ENCODE measurements around the gene FCSK. TPM values are rescaled to one million over a fixed set of nuclear protein-coding genes. Genes with fewer than 3 reads are reported as not detected.
A peak's percentile ranks its signal among the peaks of the same experiment; 100 is the strongest.

Gene FCSK
- total and polyA plus RNA-seq, 2 of the 13 experiments (the other 11 are each of a cell fraction or from before 2014, with no cell fraction given): 9.1 to 19.2 TPM

GRCh38 chr16:70438969-70439862 lies 15.2 kb upstream of the FCSK start, which contains the start of gene ST3GAL2 (continued):
- TF ChIP-seq MAFK (conservative IDR thresholded peaks at IDR 0.05 in 1 of 2, IDR thresholded peaks at IDR 0.05 in 1 of 2; ENCODE audit: low read length in 2 of 2): no peak
- peak; percentile 10; the same call in 1 of the 2 replicates for TF ChIP-seq DRAP1 (CRISPR knock-in tag; IDR thresholded peaks at IDR 0.05)
- peak; percentile 84 for TF ChIP-seq HNRNPK (IDR thresholded peaks at IDR 0.05; ENCODE audit: low read depth, low read length, poor library complexity, severe bottlenecking)
- peak; percentile 48 for TF ChIP-seq GABPA (IDR thresholded peaks at IDR 0.05; ENCODE audit: low read depth, low read length)
- peak; percentile 89 for TF ChIP-seq GABPA (CRISPR knock-in tag; IDR thresholded peaks at IDR 0.05; ENCODE audit: low read depth)
- TF ChIP-seq ATM (IDR thresholded peaks at IDR 0.05; ENCODE audit: borderline replicate concordance): no peak
- no peak for TF ChIP-seq FOXM1 (CRISPR knock-in tag; IDR thresholded peaks at IDR 0.05)
- peak; percentile 94; the same call in 1 of the 2 replicates for TF ChIP-seq ZNF510 (CRISPR knock-in tag; IDR thresholded peaks at IDR 0.05; ENCODE audit: low read depth)
- TF ChIP-seq ZNF407 (CRISPR knock-in tag; IDR thresholded peaks at IDR 0.05; ENCODE audit: not compliant biosample characterization): peak; percentile 80
- TF ChIP-seq PHF21A (CRISPR knock-in tag; IDR thresholded peaks at IDR 0.05): 0 out of 2 replicates have a peak, but pooled peaks have one; percentile 20
- TF ChIP-seq DBP (CRISPR knock-in tag; IDR thresholded peaks at IDR 0.05; ENCODE audit: not compliant biosample characterization): no peak
- TF ChIP-seq AHR (CRISPR knock-in tag; IDR thresholded peaks at IDR 0.05): no peak; the same call in 1 of the 2 replicates
- peak; percentile 99 for TF ChIP-seq FOXC1 (CRISPR knock-in tag; IDR thresholded peaks at IDR 0.05; ENCODE audit: borderline replicate concordance)

Measured in HepG2 (cell line).